Pancreas (tissue), 10 donors: ENCODE data around the gene CHEK1. TPM values are rescaled to one million over a fixed set of nuclear protein-coding genes. Genes with fewer than 3 reads are reported as not detected.
A peak's percentile ranks its signal among the peaks of the same experiment; 100 is the strongest.

Experiments
- ATAC-seq, 4 donors: fragments of 200-7000 bp; cut with Tn5 transposase; one replicate each; pipeline versions ENCODE4 v1.8.0 to v1.9.1; 2020; ENCODE audit warnings: mild to moderate bottlenecking in 4 of 4, moderate library complexity in 4 of 4
- DNase-seq, 6 donors: peaks; one replicate each; pipeline ENCODE4 v3.0.0-alpha.2; 2020
- FAIRE-seq: peaks from 2 replicates; lab custom pipeline; 2012; peaks lifted over from hg19 to GRCh38; lab: Jason Lieb, UNC
- H3K27ac ChIP-seq, 4 donors: fragments of 200-600 bp; sonication (generic); 1 replicate in 3 of 4; 2 replicates in 1 of 4; pipeline versions ENCODE4 v1.5.0 to v1.8.0; 2020
- H3K27me3 ChIP-seq, 4 donors: fragments of 200-600 bp; one replicate each; pipeline ENCODE4 v1.8.0; 2021
- H3K36me3 ChIP-seq, 3 donors: fragments of 200-600 bp; sonication (generic) in 1 of 3; one replicate each; pipeline versions ENCODE4 v1.5.0 to v1.8.0; 2020 to 2021
- H3K4me1 ChIP-seq, 3 donors: fragments of 200-600 bp; one replicate each; pipeline ENCODE4 v1.8.0; 2021
- H3K4me3 ChIP-seq, 4 donors: fragments of 200-600 bp; sonication (generic) in 2 of 4; one replicate each; pipeline versions ENCODE4 v1.5.0 to v1.8.0; 2020 to 2021
- H3K9me3 ChIP-seq, 4 donors: fragments of 200-600 bp; one replicate each; pipeline ENCODE4 v1.8.0; 2021
- WGBS, 2 donors: extraction: QIAGEN DNeasy Blood & Tissue Kit; methylation state at CpG; one replicate each; pipeline ENCODE4 v1.1.7; 2013; 5-methylcytosine and 5-hydroxymethylcytosine counted together
- intact Hi-C, 3 donors: fragments of 100-400 bp; cut with DNase I; formaldehyde crosslinking; loops; one replicate each; pipeline versions ENCODE4 v1.11.1 to v1.14.2; 2022
- polyA plus RNA-seq, 2 donors: library from polyadenylated mRNA; stranded (reverse); fragments of 200-250 nt; gene quantifications; one replicate each; pipeline ENCODE4 v1.2.3, GENCODE V29; 2013
- total RNA-seq, 6 donors: library from RNA; stranded (reverse); fragmentation: NEBNext Ultra II Directional in 4 of 6; extraction: Animal tissue kit (Norgen Biotek cat#: 25700) in 4 of 6; gene quantifications; one replicate each; pipeline versions ENCODE4 v1.2.1 to v1.2.4, GENCODE V29; 2021 to 2023
- TF ChIP-seq, protein P1 (sequence below), 4 donors: fragments of 200-600 bp; sonication (generic) in 3 of 4; IDR thresholded peaks; one replicate each; pipeline versions ENCODE4 v1.5.0 to v1.8.0; 2021; ENCODE audit warnings: antibody characterized with exemption in 4 of 4
- donor health status: healthy with polysubstance abuse.
- donor health status: DM: no; HTN: no; CAD: no; lungs with moderate emphysema.
- donor health status: DM: no; HTN: no; CAD: no.
- donor health status: control.
- donor health status: control.
- donor health status: Bipolar disorder and iron deficiency.
- donor health status: DM: yes; HTN: yes; CAD: no.
- donor health status: DM: no; HTN: no; CAD: no.
- donor health status: DM: no; HTN: no; CAD: no.
- donor health status: DM: yes; HTN: yes; CAD: no.

Gene CHEK1
- total and polyA plus RNA-seq, 8 donors, result 0.40 to 3.0 (median 0.91) TPM

DNA sequence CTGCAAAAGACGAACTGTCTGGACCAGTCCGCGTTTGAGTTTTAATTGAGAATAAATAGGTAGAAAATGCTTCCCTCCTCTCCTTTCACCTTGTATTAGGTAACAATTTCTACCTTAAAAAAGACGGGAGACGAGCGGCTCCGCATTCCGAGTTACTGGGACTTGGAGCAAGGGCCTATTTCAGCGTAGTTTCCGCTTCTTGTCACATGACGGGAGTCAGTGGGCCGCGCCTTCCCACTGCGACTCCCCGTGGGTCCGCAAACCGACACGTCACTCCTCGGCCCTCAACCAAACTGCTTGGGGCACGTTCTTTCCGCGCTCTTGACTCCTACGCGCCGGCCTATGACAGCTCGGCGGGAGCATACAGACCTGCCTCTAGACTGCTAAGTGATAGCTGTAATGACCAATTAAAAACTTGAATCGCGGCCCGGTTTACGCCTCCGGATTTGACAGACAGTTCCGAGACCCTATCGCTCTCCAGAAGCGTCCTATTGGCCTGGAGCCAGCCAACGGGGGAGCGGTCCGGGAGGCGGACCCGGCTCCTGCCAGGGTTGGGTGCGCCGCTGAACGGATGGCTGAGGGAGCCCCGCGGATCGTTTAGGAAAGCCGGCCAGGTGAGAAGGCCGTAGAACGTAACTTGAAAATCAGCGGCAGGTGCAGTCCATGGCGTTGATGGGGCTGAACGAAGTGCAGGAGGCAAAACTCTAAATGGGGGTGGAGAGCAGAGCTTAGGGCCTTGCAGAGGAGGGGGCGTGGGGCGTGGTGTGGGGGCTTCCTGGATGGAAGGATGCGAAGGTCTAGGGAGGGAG, 32.5 kb upstream of the CHEK1 start, which contains the start of gene STT3A:
Gene STT3A (plus strand): TSS at position 548 of the 809 bp plus-strand sequence. CDS start 3,064 bp downstream, outside the sequence.
- Histone ChIP-seq H3K9me3 (no peaks in the 10 kb centered on the region), H3K36me3 (peaks cover 0 to 8% (median 2%) of the 10 kb centered on the region in 3 donors), H3K4me3 (peak within 1 kb of the TSS; percentile 51 to 70 (median 65)), H3K27ac (peak within 1 kb of the TSS; percentile 92 to 98 (median 96)), H3K4me1 (peaks cover 10 to 21% (median 11%) of the 10 kb centered on the region in 3 donors), H3K27me3 (no peaks in the 10 kb centered on the region)
- DNase-seq (peak; percentile 99), ATAC-seq (peak; percentile 94 to 97 (median 96)), FAIRE-seq (peak; percentile 98)
- 0% methylated on average over 55 of the region's 55 CpGs for WGBS, 2 donors
- TF ChIP-seq, protein P1, sequence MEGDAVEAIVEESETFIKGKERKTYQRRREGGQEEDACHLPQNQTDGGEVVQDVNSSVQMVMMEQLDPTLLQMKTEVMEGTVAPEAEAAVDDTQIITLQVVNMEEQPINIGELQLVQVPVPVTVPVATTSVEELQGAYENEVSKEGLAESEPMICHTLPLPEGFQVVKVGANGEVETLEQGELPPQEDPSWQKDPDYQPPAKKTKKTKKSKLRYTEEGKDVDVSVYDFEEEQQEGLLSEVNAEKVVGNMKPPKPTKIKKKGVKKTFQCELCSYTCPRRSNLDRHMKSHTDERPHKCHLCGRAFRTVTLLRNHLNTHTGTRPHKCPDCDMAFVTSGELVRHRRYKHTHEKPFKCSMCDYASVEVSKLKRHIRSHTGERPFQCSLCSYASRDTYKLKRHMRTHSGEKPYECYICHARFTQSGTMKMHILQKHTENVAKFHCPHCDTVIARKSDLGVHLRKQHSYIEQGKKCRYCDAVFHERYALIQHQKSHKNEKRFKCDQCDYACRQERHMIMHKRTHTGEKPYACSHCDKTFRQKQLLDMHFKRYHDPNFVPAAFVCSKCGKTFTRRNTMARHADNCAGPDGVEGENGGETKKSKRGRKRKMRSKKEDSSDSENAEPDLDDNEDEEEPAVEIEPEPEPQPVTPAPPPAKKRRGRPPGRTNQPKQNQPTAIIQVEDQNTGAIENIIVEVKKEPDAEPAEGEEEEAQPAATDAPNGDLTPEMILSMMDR (IDR thresholded peaks at IDR 0.05), result no peak
- intact Hi-C loops, result no loop called here

DNA sequence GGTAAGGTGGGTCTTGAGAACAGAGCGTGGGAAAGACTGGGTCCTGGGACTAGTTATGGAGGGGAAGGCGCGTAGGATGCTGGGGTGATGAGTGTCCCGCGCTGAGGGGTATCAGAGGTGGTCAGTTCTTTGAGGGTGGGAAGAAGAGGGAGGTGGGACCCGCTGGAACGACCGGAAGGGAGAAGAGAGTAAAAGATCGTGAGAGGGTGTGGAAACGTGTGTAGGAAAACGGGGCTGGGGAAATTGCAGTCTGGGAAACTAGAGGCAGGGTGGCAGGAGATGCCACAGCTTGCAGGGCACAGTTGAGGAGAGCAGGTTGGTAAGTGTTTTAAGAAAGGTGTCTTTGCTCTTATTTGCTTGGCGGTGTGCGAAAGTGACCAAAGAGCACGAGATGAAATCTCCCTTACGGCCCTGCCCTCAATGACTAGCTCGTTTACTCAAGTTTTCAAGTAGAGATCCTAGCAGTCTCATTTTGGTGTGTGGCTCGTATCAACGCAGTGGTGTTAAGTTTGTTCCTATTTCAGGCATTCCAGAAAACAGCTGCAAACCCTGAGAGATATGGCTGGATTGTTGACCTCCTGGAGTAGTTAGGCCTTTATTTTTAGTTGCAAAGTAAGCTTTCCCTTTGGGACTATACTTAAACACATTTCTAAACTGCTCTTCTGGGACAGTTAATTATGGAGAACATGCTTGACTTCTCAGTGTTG, 31.7 kb upstream of the CHEK1 start:
- DNase-seq, result peak in 1 of 6 donors; percentile 19
- intact Hi-C loops, result no loop called here
- Histone ChIP-seq H3K4me1 (peaks cover 10 to 21% (median 11%) of the 10 kb centered on the region in 3 donors), H3K27ac (peak overlapping the region; percentile 24 to 98 (median 42)), H3K9me3 (no peaks in the 10 kb centered on the region), H3K27me3 (no peaks in the 10 kb centered on the region), H3K4me3 (peak overlapping the region; percentile 51 to 70 (median 65)), H3K36me3 (peaks cover 0 to 15% (median 10%) of the 10 kb centered on the region in 3 donors)
- no peak for FAIRE-seq
- TF ChIP-seq, protein P1 (IDR thresholded peaks at IDR 0.05), result no peak
- WGBS, 2 donors, result 1% methylated on average over 18 of the region's 18 CpGs
- ATAC-seq, result peak; percentile 3 to 9 (median 5)

DNA sequence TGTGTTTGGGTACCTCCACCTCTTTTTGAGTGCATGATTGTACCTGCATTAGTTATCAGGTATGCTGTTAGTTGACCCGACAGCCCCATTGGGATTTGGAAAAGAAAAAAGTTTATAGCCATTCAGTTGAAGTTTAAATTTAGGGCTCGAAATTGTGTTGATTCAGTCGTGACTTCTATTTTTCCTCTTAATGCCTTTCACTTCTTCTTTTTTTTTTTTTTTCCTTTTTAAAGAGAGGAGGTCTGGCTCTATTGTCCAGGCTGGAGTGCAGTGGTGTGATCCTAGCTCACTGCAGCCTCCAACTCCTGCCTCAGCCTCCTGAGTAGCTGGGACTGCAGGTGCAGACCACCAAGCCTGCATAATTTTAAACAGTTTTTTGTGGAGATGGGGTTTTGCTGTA, 30.0 kb upstream of the CHEK1 start:
- TF ChIP-seq, protein P1 (IDR thresholded peaks at IDR 0.05), result no peak
- peaks cover 0 to 27% (median 15%) of the 10 kb centered on the region in 3 donors for H3K36me3 ChIP-seq
- no peak overlapping the region for H3K4me3 ChIP-seq
- DNase-seq, result no peak
- ATAC-seq, result no peak
- WGBS, 2 donors, result 44 to 66% methylated on average over 3 of the region's 3 CpGs
- H3K4me1 ChIP-seq, result peaks cover 10 to 21% (median 11%) of the 10 kb centered on the region in 3 donors
- no peak for FAIRE-seq
- no peak overlapping the region for H3K27ac ChIP-seq
- H3K27me3 ChIP-seq, result no peaks in the 10 kb centered on the region
- no peaks in the 10 kb centered on the region for H3K9me3 ChIP-seq
- intact Hi-C loops, result no loop called here

DNA sequence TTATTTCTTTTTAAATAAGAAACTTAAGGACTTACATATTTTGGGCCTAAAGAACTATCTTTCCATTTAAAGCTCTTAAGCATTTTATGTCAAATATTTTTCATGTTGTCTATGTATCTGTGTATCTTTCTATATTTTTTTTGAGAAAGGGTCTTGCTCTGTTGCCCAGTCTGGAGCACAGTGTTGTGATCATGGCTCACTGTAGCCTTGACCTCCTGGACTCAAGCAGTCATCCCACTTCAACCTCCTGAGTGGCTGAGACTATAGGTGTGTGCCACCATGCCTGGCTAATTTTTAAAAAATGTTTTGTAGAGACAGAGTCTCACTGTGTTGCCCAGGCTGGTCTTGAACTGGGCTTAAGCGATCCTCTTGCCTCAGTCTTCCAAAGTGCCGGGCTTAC, 24.3 kb upstream of the CHEK1 start:
- no peak for ATAC-seq
- intact Hi-C loops, result no loop called here
- Histone ChIP-seq H3K4me3 (no peak overlapping the region), H3K9me3 (no peaks in the 10 kb centered on the region), H3K4me1 (peaks cover 0 to 7% (median 0%) of the 10 kb centered on the region in 3 donors), H3K36me3 (peaks cover 0 to 77% (median 53%) of the 10 kb centered on the region in 3 donors), H3K27me3 (no peaks in the 10 kb centered on the region), H3K27ac (no peak overlapping the region)
- 96% methylated on average over 2 of the region's 2 CpGs for WGBS, 2 donors
- no peak for FAIRE-seq
- DNase-seq, result no peak
- TF ChIP-seq, protein P1 (IDR thresholded peaks at IDR 0.05), result no peak
